SW480 (cell line): ENCODE data around the gene DENND6B.

Source experiments
- DNase-seq: peaks from one replicate; pipeline ENCODE4 v3.0.0-alpha.2; 2016; ENCODE audit warnings: low spot score

Gene DENND6B

GRCh38 chr22:50316114-50317065 is 10.4 kb downstream of the DENND6B start:
- DNase-seq, result no peak

DNA sequence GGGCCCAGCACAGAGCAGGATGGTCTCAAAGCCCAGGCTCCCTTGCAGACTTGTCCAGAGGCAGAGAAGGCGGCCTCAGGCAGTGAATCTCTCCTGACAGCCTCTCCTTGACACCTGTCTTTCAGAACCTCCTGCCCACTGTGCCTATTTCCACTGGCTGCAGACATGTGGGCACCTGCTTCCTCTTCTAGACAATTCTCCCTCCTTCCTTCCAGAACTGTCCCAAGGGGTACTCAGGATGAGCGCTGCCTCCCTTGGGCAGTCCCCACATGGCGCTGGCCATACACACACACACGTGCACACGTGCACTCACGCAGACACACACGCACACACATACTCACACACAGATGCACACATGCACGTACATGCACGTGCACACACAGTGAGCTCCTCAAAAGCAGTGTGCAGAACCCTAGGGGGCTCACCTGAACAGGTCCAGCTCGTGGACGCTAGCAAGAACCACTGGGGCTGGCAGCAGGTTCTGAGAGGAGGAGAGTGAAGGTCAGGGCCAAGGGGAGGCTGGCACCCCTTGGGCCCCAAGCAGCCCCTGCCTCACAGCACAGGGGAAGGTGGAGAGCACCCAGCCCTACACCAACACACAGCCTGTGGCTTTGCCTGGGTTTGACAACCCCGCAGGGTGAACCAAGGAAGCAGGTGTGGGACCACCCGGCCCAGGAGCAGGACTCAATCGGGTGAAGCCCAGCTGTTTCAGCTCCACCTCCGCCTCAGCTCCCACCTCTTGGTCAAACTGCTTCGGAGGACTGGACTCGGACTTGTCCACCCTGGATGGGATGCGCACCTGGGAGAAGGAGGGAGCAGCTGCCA is 11.3 kb downstream of the DENND6B start:
- DNase-seq, result no peak

- no peak for DNase-seq
Observed at GRCh38 chr22:50314455-50315288, 12.1 kb downstream of the DENND6B start.

- DNase-seq, result no peak
Observed at GRCh38 chr22:50314081-50314454, 12.7 kb downstream of the DENND6B start.

DNA sequence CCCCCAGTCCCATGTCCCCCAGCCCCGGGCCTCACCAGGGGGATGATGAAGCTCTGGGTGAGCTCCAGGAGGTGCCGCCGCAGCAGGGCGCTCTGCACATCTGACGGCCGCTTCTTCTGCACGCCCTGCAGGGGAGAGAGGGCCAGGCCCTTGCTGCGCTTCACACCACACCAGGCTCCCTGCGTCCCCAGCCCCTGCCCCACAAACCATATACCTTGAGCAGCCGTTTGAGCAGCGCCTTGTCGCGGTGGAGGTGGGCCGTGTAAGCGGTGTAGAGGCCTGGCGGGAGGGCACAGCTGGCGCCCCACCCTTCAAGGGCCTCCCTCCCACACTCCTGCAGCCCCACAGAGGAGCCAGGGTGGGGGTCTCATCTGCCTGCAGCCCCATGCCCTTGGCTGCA is 13.2 kb downstream of the DENND6B start:
- DNase-seq, result no peak

GRCh38 chr22:50313021-50313420 is 13.8 kb downstream of the DENND6B start:
- no peak for DNase-seq

GRCh38 chr22:50312371-50312770 is 14.4 kb downstream of the DENND6B start:
- DNase-seq, result no peak

- no peak for DNase-seq
Observed at GRCh38 chr22:50311606-50312351, 15.0 kb downstream of the DENND6B start.

DNA sequence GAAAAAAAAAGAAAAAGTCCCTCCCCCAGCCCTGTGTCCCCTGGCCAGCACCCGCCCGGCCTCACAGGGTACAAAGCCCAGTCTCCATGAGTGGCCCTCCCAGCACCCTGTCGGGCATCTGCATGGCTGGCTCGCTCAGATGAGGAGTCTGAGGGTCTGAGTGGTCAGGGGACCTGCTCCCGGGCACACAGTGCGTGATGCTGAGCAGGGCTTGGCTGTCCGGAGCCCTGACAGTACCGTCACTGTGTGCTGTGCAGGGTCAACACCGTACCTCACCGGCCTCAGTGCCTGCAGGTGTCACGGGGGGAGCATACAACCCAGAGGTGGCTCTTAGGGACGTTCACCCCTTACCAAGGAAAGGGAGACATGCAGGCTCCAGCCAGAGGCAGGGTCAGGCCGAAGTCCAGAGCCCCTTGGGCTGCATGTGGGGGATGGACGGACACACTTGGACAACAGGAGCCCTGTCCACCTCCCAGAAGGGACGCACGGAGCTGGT is 15.8 kb downstream of the DENND6B start:
- no peak for DNase-seq

- no peak for DNase-seq
Observed at GRCh38 chr22:50310031-50310722, 16.6 kb downstream of the DENND6B start.

DNA sequence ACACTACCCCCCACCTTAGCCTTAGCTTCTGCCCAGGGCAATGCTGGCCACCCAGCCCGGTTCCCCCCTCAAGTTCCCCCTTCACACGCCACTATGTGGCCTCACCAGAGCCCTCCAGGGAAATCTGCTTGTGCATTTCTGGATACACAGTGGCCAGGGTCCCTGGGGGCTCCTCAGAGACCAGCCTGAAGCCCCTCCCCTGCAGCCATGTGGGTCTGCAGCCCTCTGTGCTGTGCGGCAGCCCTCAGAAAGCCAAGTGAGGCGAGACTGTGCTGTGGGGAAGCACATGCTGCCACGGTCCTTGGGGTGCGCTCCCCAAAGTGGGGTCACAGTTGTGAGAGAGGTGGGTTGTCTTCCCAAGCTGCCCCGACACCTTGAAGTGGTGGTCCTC is 17.2 kb downstream of the DENND6B start:
- DNase-seq, result no peak

DNA sequence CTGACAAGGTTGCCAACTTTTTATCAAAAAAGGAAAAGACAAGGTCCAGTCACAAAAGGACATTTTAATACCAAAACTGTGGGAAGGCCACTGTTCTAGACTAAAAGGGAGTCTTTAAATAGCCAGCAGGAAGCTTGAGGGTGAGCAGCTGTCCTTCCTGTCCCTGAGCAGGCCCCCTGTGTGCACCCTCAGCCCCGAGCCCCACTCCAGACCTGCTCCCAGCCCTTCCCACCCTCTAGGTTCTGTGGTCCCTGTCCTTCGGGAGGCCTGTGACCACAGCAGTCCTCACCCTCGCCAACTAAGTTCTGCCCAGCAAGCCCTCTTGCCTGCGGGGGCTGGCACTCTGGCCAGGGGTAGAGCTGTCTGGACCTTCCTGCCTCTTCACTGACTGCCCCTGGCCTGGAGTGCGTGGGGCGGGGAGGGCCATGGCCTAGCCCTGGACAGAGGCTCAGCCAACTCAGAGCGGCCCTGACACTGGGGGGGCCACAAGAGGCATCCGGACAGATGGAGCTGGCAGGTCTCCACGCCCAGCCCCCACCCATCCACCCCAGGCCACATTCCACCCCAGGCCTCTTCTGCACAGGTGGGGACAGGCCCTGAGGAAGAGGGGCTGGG is 17.7 kb downstream of the DENND6B start:
- DNase-seq, result no peak

GRCh38 chr22:50308597-50308935 is 18.2 kb downstream of the DENND6B start:
- no peak for DNase-seq

DNA sequence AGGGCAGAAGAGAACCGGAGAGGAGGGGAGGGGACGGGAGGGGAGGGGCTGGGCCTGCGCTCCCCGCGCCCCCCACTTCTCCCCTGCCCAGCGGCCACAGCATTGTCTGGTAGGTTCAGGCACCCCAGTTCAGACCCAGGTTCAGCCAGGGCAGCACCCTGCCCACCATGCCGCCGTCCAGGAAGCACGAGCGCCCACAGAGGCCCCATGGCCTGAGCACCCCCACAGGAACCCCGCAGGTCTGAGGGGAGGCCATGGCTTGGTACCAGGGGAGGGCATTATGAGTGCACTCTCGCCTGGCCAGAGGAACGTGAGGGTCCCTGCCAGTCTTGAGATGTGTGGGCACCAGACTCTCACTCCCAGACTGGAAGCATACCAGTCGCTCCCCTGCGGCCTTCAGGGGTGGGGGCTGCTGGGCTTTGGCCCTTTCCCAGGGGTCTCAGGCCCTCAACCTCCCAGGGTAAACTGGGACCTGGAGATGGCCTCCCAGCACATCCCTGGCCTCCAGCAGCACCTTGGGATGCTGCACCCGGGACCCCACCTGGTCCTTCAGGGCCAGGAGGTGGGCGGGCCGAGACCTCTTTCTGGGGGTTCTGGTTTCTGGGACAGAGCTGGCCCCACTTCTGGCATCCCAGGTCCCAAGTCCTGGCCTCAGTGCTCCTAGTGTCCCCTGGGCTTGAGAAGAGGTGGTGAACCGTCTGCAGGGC is 18.8 kb downstream of the DENND6B start:
- no peak for DNase-seq

- DNase-seq, result peak; percentile 74
Observed at GRCh38 chr22:50306753-50307749, 19.8 kb downstream of the DENND6B start, which contains the start of gene PLXNB2. TSS of gene PLXNB2 (minus strand) at chr22:50307646. CDS start at chr22:50290584, 17,062 bp downstream.

DNA sequence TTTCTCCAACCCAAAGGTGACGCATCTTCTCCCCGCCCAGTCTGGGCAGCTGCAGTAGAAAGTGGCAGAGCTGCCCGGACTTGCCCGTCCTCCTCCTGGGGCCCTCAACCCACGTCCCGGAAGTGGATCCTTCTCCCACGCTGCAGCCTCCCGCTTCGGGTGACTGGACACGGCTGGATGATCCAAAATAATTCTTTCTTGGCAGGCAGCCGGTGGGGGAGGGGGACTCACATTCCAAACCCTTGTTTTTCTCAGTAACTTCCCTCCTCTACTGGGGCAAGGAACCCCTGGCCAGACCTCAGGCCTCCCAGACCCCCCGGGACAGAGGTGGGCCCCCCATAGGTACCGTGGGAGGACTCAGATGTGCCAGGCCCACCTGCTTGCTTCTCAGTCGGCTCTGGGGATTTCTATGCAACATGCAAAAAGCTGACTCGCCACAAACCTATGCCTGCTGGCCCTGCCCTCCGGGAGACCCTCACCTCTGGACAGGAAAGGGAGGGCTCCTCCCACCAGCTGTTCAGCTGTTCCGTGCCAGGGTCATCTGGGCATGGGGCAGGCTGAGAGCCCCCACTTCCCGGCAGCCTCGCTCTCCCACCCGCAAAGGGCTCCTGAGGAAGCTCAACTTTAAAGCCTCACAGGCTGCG is 20.8 kb downstream of the DENND6B start:
- DNase-seq, result peak; percentile 91

- no peak for DNase-seq
Observed at GRCh38 chr22:50305393-50305922, 21.4 kb downstream of the DENND6B start.
